ENCODE results near the gene ZHX3.

DNA sequence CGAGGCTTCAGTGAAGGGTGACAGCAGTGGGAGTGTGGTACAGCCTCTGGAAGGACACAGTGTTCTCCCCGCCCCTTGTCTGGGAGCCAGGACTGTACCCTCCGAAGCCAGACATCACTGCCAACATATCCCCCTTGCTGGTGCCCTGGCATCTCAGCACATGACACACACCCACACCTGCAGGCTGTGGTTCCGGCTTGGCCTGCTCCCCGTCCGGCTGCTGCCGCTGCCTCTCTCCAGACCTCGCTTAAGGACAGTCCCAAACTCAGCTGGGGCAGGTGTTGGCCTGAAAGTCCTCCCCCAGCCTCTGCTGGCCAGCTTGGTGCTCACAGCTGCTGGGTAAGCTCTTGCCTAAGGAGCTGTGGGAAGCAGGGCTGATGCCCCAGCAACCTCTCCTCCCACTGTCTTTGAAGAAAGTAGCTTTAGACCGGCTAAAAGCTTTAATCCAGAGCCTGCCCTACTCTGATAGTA is 42.0 kb upstream of the ZHX3 start:
- TF ChIP-seq, protein P1, sequence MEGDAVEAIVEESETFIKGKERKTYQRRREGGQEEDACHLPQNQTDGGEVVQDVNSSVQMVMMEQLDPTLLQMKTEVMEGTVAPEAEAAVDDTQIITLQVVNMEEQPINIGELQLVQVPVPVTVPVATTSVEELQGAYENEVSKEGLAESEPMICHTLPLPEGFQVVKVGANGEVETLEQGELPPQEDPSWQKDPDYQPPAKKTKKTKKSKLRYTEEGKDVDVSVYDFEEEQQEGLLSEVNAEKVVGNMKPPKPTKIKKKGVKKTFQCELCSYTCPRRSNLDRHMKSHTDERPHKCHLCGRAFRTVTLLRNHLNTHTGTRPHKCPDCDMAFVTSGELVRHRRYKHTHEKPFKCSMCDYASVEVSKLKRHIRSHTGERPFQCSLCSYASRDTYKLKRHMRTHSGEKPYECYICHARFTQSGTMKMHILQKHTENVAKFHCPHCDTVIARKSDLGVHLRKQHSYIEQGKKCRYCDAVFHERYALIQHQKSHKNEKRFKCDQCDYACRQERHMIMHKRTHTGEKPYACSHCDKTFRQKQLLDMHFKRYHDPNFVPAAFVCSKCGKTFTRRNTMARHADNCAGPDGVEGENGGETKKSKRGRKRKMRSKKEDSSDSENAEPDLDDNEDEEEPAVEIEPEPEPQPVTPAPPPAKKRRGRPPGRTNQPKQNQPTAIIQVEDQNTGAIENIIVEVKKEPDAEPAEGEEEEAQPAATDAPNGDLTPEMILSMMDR (IDR thresholded peaks at IDR 0.05; ENCODE audit: low read depth, low read length): no peak
- TF ChIP-seq, protein P2, sequence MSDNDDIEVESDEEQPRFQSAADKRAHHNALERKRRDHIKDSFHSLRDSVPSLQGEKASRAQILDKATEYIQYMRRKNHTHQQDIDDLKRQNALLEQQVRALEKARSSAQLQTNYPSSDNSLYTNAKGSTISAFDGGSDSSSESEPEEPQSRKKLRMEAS (IDR thresholded peaks at IDR 0.05; ENCODE audit: low read depth, low read length): no peak
